Epithelial cell of esophagus (primary cell): Measurements from ENCODE around the gene CORO2B.

Experiments
- DNase-seq: peaks from one replicate; pipeline ENCODE4 v3.0.0; 2010; ENCODE audit warnings: low read depth
- H3K4me3 ChIP-seq: 2 replicates; pipeline ENCODE4 v1.5.1; 2011; ENCODE audit warnings: mild to moderate bottlenecking, low read length, control low read depth
- CTCF ChIP-seq: IDR thresholded peaks from 2 replicates; pipeline ENCODE4 v1.5.1; 2011; ENCODE audit warnings: low read depth, mild to moderate bottlenecking, low read length, control low read depth, inconsistent platforms; ENCODE audit not compliant: insufficient read depth; ENCODE audit errors: missing control alignments

Gene CORO2B

GRCh38 chr15:68658641-68659358 lies 80.0 kb downstream of the CORO2B start:
- H3K4me3 ChIP-seq: no peak overlapping the region
- DNase-seq: no peak
- TF ChIP-seq CTCF: no peak

GRCh38 chr15:68663526-68663925 lies 84.7 kb downstream of the CORO2B start:
- no peak for TF ChIP-seq CTCF
- no peak for DNase-seq
- H3K4me3 ChIP-seq: no peak overlapping the region

GRCh38 chr15:68666120-68666811 lies 87.5 kb downstream of the CORO2B start:
- no peak overlapping the region for H3K4me3 ChIP-seq
- no peak for TF ChIP-seq CTCF
- DNase-seq: no peak

- no peak for DNase-seq
- no peak for TF ChIP-seq CTCF
- H3K4me3 ChIP-seq: no peak overlapping the region
Measured at GRCh38 chr15:68666812-68667450, 88.1 kb downstream of the CORO2B start.

- TF ChIP-seq CTCF: no peak
- no peak for DNase-seq
- H3K4me3 ChIP-seq: no peak overlapping the region
Measured at GRCh38 chr15:68667800-68668625, 89.2 kb downstream of the CORO2B start.

- no peak for DNase-seq
- no peak overlapping the region for H3K4me3 ChIP-seq
- TF ChIP-seq CTCF: no peak
Measured at GRCh38 chr15:68668926-68669600, 90.3 kb downstream of the CORO2B start.
